Urinary bladder (tissue), 4 donors: Measurements from ENCODE around the gene EMC10. TPM values are rescaled to one million over a fixed set of nuclear protein-coding genes. Genes with fewer than 3 reads are reported as not detected.
A peak's percentile ranks its signal among the peaks of the same experiment; 100 is the strongest.
"Not testable (repeated sequence)": the region's sequence is repeated elsewhere in the genome, so short reads cannot be mapped to it uniquely, and the experiment has no call there.

Source experiments
- DNase-seq: peaks from one replicate; pipeline ENCODE4 v3.0.0-alpha.2; 2015; ENCODE audit errors: extremely low spot score
- H3K27ac ChIP-seq: one replicate; pipeline ENCODE4 v1.5.1; 2013; ENCODE audit warnings: low read depth, mild to moderate bottlenecking, moderate library complexity
- H3K36me3 ChIP-seq: one replicate; pipeline ENCODE4 v1.6.1; 2013; ENCODE audit warnings: mild to moderate bottlenecking, moderate library complexity; ENCODE audit not compliant: insufficient read depth
- H3K4me1 ChIP-seq: one replicate; pipeline ENCODE4 v1.6.1; 2013; ENCODE audit warnings: mild to moderate bottlenecking, moderate library complexity; ENCODE audit not compliant: insufficient read depth
- H3K4me3 ChIP-seq: one replicate; pipeline ENCODE4 v1.5.1; 2013; ENCODE audit warnings: low read depth, low read length
- WGBS: extraction: QIAGEN DNeasy Blood & Tissue Kit; methylation state at CpG from one replicate; pipeline ENCODE4 v1.1.7; 2013; 5-methylcytosine and 5-hydroxymethylcytosine counted together
- polyA plus RNA-seq: library from polyadenylated mRNA; stranded (reverse); fragments of 200-250 nt; gene quantifications from one replicate; pipeline ENCODE4 v1.2.3, GENCODE V29; 2013
- total RNA-seq: library from RNA; depleted of rRNA; stranded (reverse); fragments of >200 nt; gene quantifications from one replicate; pipeline ENCODE4 v1.2.3, GENCODE V29; 2014
- donor health status: healthy with polysubstance abuse.
- donor health status: healthy.

The EMC10 gene
- total and polyA plus RNA-seq, 2 donors: 36.4 to 107 TPM

GRCh38 chr19:50460161-50460765 lies 16.0 kb upstream of the EMC10 start:
- no peaks in the 10 kb centered on the region for H3K36me3 ChIP-seq
- 27% methylated on average over 13 of the region's 13 CpGs for WGBS

GRCh38 chr19:50461066-50461875 lies 15.0 kb upstream of the EMC10 start:
- WGBS: 33% methylated on average over 28 of the region's 28 CpGs
- Histone ChIP-seq H3K36me3 (no peaks in the 10 kb centered on the region), H3K4me3 (no peak overlapping the region), H3K27ac (no peak overlapping the region), H3K4me1 (no peaks in the 10 kb centered on the region)
- DNase-seq: peak; percentile 15

More at GRCh38 chr19:50460161-50460765, 16.0 kb upstream of the EMC10 start:
- no peak overlapping the region for H3K4me3 ChIP-seq
- H3K27ac ChIP-seq: no peak overlapping the region
- no peaks in the 10 kb centered on the region for H3K4me1 ChIP-seq
- DNase-seq: no peak

- H3K27ac ChIP-seq: no peak overlapping the region
- DNase-seq: no peak
- no peaks in the 10 kb centered on the region for H3K4me1 ChIP-seq
- H3K4me3 ChIP-seq: no peak overlapping the region
- H3K36me3 ChIP-seq: no peaks in the 10 kb centered on the region
- WGBS: 53% methylated on average over 7 of the region's 7 CpGs
Observed at GRCh38 chr19:50462970-50463369, 13.3 kb upstream of the EMC10 start.

- Histone ChIP-seq H3K4me1 (no peaks in the 10 kb centered on the region), H3K27ac (no peak overlapping the region), H3K4me3 (no peak overlapping the region), H3K36me3 (no peaks in the 10 kb centered on the region)
- DNase-seq: no peak
- WGBS: 78% methylated on average over 19 of the region's 19 CpGs
Observed at GRCh38 chr19:50464348-50464747, 12.0 kb upstream of the EMC10 start.

- H3K4me1 ChIP-seq: no peaks in the 10 kb centered on the region
- H3K27ac ChIP-seq: no peak overlapping the region
- WGBS: 91% methylated on average over 13 of the region's 13 CpGs
- no peaks in the 10 kb centered on the region for H3K36me3 ChIP-seq
- no peak for DNase-seq
- H3K4me3 ChIP-seq: no peak overlapping the region
Observed at GRCh38 chr19:50465000-50465399, 11.3 kb upstream of the EMC10 start.

GRCh38 chr19:50465986-50466705 lies 10.2 kb upstream of the EMC10 start:
- no peak for DNase-seq
- no peak overlapping the region for H3K4me3 ChIP-seq
- 38% methylated on average over 29 of the region's 29 CpGs for WGBS
- H3K27ac ChIP-seq: no peak overlapping the region
- no peaks in the 10 kb centered on the region for H3K4me1 ChIP-seq
- H3K36me3 ChIP-seq: no peaks in the 10 kb centered on the region

- Histone ChIP-seq H3K36me3 (no peaks in the 10 kb centered on the region), H3K4me1 (no peaks in the 10 kb centered on the region), H3K4me3 (no peak overlapping the region), H3K27ac (no peak overlapping the region)
- DNase-seq: no peak
- WGBS: 82% methylated on average over 11 of the region's 11 CpGs
Observed at GRCh38 chr19:50466706-50467039, 9.6 kb upstream of the EMC10 start.

GRCh38 chr19:50467566-50467965 lies 8.7 kb upstream of the EMC10 start:
- 72% methylated on average over 18 of the region's 18 CpGs for WGBS
- Histone ChIP-seq H3K36me3 (no peaks in the 10 kb centered on the region), H3K4me3 (no peak overlapping the region), H3K4me1 (no peaks in the 10 kb centered on the region), H3K27ac (no peak overlapping the region)
- no peak for DNase-seq

GRCh38 chr19:50468818-50469217 lies 7.5 kb upstream of the EMC10 start:
- Histone ChIP-seq H3K4me1 (no peaks in the 10 kb centered on the region), H3K36me3 (no peaks in the 10 kb centered on the region), H3K27ac (no peak overlapping the region), H3K4me3 (no peak overlapping the region)
- 83% methylated on average over 6 of the region's 6 CpGs for WGBS
- no peak for DNase-seq

- not testable (repeated sequence) for H3K4me1 ChIP-seq, H3K4me3 ChIP-seq, DNase-seq, H3K27ac ChIP-seq, H3K36me3 ChIP-seq
- 63% methylated on average over 3 of the region's 3 CpGs for WGBS
Observed at GRCh38 chr19:50473336-50473735, 3.0 kb upstream of the EMC10 start.

- Histone ChIP-seq H3K4me1 (no peaks in the 10 kb centered on the region), H3K36me3 (no peaks in the 10 kb centered on the region), H3K27ac (no peak overlapping the region), H3K4me3 (no peak overlapping the region)
- 83% methylated on average over 12 of the region's 12 CpGs for WGBS
- DNase-seq: no peak
Observed at GRCh38 chr19:50475101-50475568, 1.2 kb upstream of the EMC10 start.

GRCh38 chr19:50475736-50476223 lies 527 bp upstream of the EMC10 start:
- Histone ChIP-seq H3K4me3 (no peak overlapping the region), H3K4me1 (no peaks in the 10 kb centered on the region), H3K36me3 (no peaks in the 10 kb centered on the region), H3K27ac (no peak overlapping the region)
- no peak for DNase-seq
- WGBS: 67% methylated on average over 29 of the region's 29 CpGs

- WGBS: 15% methylated on average over 20 of the region's 20 CpGs
- Histone ChIP-seq H3K27ac (no peak overlapping the region), H3K4me3 (peak overlapping the region; percentile 64), H3K36me3 (no peaks in the 10 kb centered on the region), H3K4me1 (no peaks in the 10 kb centered on the region)
- no peak for DNase-seq
Observed at GRCh38 chr19:50476907-50477238, 566 bp downstream of the EMC10 start.
